Esophagus squamous epithelium (tissue), 4 donors: ENCODE results near the gene CEMIP.

ENCODE experiments used
- CTCF ChIP-seq, 6 experiments: fragments of 450-650 bp in 4 of 6; fragments of 200-600 bp in 2 of 6; sonication (generic) in 2 of 6; IDR thresholded peaks; one replicate each; pipeline ENCODE4 v1.5.1; 2016 to 2019; ENCODE audit warnings: antibody characterized with exemption in 6 of 6, mild to moderate bottlenecking in 4 of 6, moderate library complexity in 4 of 6
- POLR2A ChIP-seq, 4 donors: fragments of 450-650 bp; IDR thresholded peaks; one replicate each; pipeline ENCODE4 v1.6.1; 2017; ENCODE audit warnings: antibody characterized with exemption in 4 of 4, mild to moderate bottlenecking in 4 of 4, moderate library complexity in 3 of 4

- TF ChIP-seq CTCF (IDR thresholded peaks at IDR 0.05) (no peak), POLR2A (IDR thresholded peaks at IDR 0.05) (no peak)
Observed at GRCh38 chr15:80915472-80915871, 136.3 kb downstream of the CEMIP start.
